DND-41 (cell line): Measurements from ENCODE around the gene PRKG2.

Experiments
- ATAC-seq: fragments of 200-7000 bp; cut with Tn5 transposase; 3 replicates; pipeline ENCODE4 v1.9.1; 2021; ENCODE audit warnings: low read depth; ENCODE audit not compliant: insufficient read depth
- DNase-seq: peaks from one replicate; pipeline ENCODE4 v3.0.0-alpha.2; 2020
- H2AFZ ChIP-seq: 2 replicates; pipeline ENCODE4 v1.6.0; 2012; ENCODE audit warnings: low read depth, low read length
- H3K27ac ChIP-seq: 2 replicates; pipeline ENCODE4 v1.5.1; 2012; ENCODE audit warnings: low read length, inconsistent platforms
- H3K27me3 ChIP-seq: fragments of 200-600 bp; sonication (generic); 2 replicates; pipeline ENCODE4 v1.6.0; 2012; ENCODE audit warnings: low read length, mild to moderate bottlenecking, inconsistent platforms; ENCODE audit not compliant: insufficient read depth, poor library complexity
- H3K36me3 ChIP-seq: 2 replicates; pipeline ENCODE4 v1.5.1; 2012; ENCODE audit warnings: low read length, inconsistent platforms; ENCODE audit not compliant: insufficient read depth
- H3K4me1 ChIP-seq: 2 replicates; pipeline ENCODE4 v1.5.1; 2012; ENCODE audit warnings: mild to moderate bottlenecking, low read length; ENCODE audit not compliant: insufficient read depth
- H3K4me2 ChIP-seq: 2 replicates; pipeline ENCODE4 v1.6.0; 2012; ENCODE audit warnings: mild to moderate bottlenecking, moderate library complexity, low read length, inconsistent platforms; ENCODE audit not compliant: insufficient read depth
- H3K4me3 ChIP-seq, 2 experiments: fragments of 200-600 bp in 1 of 2; shearing (Covaris generic) in 1 of 2; 2 replicates each; pipeline ENCODE4 v1.5.1; 2012 to 2016; ENCODE audit warnings: inconsistent platforms in 2 of 2, low read length in 2 of 2, mild to moderate bottlenecking in 2 of 2, low read depth in 1 of 2, moderate library complexity in 1 of 2
- H3K79me2 ChIP-seq: 2 replicates; pipeline ENCODE4 v1.6.0; 2012; ENCODE audit warnings: low read length, inconsistent platforms; ENCODE audit not compliant: insufficient read depth
- H3K9ac ChIP-seq: 2 replicates; pipeline ENCODE4 v1.6.0; 2012; ENCODE audit warnings: low read depth, mild to moderate bottlenecking, inconsistent platforms, low read length, moderate library complexity
- H3K9me3 ChIP-seq: 2 replicates; pipeline ENCODE4 v1.5.1; 2012; ENCODE audit warnings: low read length, moderate library complexity, mild to moderate bottlenecking, inconsistent platforms; ENCODE audit not compliant: insufficient read depth, severe bottlenecking
- H4K20me1 ChIP-seq: 2 replicates; pipeline ENCODE4 v1.6.0; 2012; ENCODE audit warnings: low read length; ENCODE audit not compliant: insufficient read depth
- EZH2 ChIP-seq: IDR thresholded peaks from 3 replicates; pipeline ENCODE4 v1.6.1; 2012; ENCODE audit warnings: borderline replicate concordance, low read depth, mild to moderate bottlenecking, moderate library complexity, low read length, inconsistent platforms; ENCODE audit not compliant: severe bottlenecking
- TF ChIP-seq, protein P1 (sequence below): IDR thresholded peaks from 2 replicates; pipeline ENCODE4 v1.5.1; 2012; ENCODE audit warnings: borderline replicate concordance, low read length, moderate library complexity, mild to moderate bottlenecking; ENCODE audit not compliant: poor library complexity, severe bottlenecking; ENCODE audit errors: extremely low read depth

PRKG2 gene

DNA sequence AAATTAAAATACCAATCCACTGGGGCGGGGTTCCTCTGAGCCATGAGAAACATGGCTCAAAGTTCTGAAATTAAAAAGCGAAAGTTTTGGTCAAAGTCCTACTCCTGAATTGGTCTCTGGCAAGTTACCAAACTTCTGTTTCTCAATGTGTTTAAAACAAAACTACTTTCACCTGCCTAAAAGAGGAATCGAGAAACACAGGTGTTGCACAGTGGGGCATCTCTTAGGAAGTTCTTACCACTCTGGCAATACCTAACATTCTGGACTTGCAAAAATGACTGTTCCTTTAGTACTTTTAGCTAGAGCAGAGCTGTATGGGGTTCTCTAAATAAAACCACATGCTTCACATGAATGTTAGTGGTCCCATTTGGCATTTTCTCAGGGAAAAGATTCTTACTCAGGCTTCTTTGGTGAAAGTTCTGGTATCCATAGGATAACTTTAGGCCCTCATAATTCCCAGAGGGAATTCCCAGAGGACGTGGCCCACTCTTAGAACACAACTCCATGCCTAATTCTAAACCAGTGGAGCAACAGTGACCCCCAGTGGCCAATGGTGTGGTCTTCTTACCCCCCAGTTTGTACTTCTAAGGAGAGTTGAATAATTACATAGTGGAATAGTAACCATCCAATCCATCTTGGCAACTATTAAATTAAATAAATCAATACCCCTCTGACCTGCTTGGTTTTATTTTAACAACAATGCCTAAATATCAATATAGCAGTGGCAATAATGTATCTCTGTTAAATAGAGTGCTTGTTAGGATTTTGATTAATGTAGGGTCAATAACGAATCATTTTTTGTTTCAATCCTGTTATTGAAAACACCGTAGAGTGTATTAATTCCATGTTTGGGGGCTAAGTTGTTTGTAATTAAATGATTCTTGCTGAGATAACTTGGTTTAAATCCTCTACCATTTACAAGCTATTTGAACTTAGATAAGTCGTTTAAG, 162.6 kb downstream of the PRKG2 start:
- no peaks in the 10 kb centered on the region for H3K36me3 ChIP-seq
- H3K27me3 ChIP-seq: no peaks in the 10 kb centered on the region
- DNase-seq (peak; percentile 39), ATAC-seq (peak; percentile 76)
- no peaks in the 10 kb centered on the region for H3K9me3 ChIP-seq
- H3K4me2 ChIP-seq: no peak overlapping the region
- H3K4me3 ChIP-seq: no peak overlapping the region
- H2AFZ ChIP-seq: no peak overlapping the region
- H3K9ac ChIP-seq: no peak overlapping the region
- TF ChIP-seq EZH2: no peak
- TF ChIP-seq, protein P1, sequence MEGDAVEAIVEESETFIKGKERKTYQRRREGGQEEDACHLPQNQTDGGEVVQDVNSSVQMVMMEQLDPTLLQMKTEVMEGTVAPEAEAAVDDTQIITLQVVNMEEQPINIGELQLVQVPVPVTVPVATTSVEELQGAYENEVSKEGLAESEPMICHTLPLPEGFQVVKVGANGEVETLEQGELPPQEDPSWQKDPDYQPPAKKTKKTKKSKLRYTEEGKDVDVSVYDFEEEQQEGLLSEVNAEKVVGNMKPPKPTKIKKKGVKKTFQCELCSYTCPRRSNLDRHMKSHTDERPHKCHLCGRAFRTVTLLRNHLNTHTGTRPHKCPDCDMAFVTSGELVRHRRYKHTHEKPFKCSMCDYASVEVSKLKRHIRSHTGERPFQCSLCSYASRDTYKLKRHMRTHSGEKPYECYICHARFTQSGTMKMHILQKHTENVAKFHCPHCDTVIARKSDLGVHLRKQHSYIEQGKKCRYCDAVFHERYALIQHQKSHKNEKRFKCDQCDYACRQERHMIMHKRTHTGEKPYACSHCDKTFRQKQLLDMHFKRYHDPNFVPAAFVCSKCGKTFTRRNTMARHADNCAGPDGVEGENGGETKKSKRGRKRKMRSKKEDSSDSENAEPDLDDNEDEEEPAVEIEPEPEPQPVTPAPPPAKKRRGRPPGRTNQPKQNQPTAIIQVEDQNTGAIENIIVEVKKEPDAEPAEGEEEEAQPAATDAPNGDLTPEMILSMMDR: peak; percentile 74
- H3K27ac ChIP-seq: no peak overlapping the region
- H3K4me1 ChIP-seq: no peaks in the 10 kb centered on the region
- H3K79me2 ChIP-seq: no peaks in the 10 kb centered on the region
- H4K20me1 ChIP-seq: no peaks in the 10 kb centered on the region

DNA sequence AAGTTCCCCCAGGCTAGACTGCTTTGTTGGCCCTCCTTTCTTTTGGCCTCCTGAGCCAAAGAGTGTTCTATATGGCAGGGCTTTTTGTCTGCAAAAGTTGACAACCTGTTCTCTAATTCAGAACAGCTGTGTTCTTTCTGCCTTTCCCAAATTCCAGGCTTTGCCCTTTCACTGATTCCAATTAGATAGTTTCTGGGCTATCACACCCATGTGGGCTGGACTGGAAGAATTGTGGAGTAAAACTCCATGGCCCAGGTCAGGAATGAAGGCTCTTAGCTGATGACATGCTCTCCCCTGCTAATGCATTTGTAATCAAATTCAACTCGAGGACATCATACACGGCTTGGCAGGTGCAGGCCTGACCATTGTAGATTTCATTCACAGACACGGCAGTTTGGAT, 165.1 kb downstream of the PRKG2 start:
- no peak overlapping the region for H2AFZ ChIP-seq
- H4K20me1 ChIP-seq: no peaks in the 10 kb centered on the region
- H3K36me3 ChIP-seq: no peaks in the 10 kb centered on the region
- no peaks in the 10 kb centered on the region for H3K9me3 ChIP-seq
- H3K4me1 ChIP-seq: no peaks in the 10 kb centered on the region
- H3K27me3 ChIP-seq: no peaks in the 10 kb centered on the region
- no peak overlapping the region for H3K9ac ChIP-seq
- no peaks in the 10 kb centered on the region for H3K79me2 ChIP-seq
- ATAC-seq (no peak), DNase-seq (no peak)
- H3K4me3 ChIP-seq: no peak overlapping the region
- H3K27ac ChIP-seq: no peak overlapping the region
- TF ChIP-seq, protein P1: no peak
- TF ChIP-seq EZH2: no peak
- no peak overlapping the region for H3K4me2 ChIP-seq

- H4K20me1 ChIP-seq: no peaks in the 10 kb centered on the region
- no peak overlapping the region for H3K4me3 ChIP-seq
- no peaks in the 10 kb centered on the region for H3K9me3 ChIP-seq
- no peaks in the 10 kb centered on the region for H3K4me1 ChIP-seq
- H3K4me2 ChIP-seq: no peak overlapping the region
- H3K79me2 ChIP-seq: no peaks in the 10 kb centered on the region
- TF ChIP-seq, protein P1: no peak
- TF ChIP-seq EZH2: no peak
- no peak for ATAC-seq
- no peak overlapping the region for H3K9ac ChIP-seq
- H3K36me3 ChIP-seq: no peaks in the 10 kb centered on the region
- no peaks in the 10 kb centered on the region for H3K27me3 ChIP-seq
- H3K27ac ChIP-seq: no peak overlapping the region
- no peak overlapping the region for H2AFZ ChIP-seq
- DNase-seq: no peak
Measured at GRCh38 chr4:81049330-81049729, 165.7 kb downstream of the PRKG2 start.
